AG10803 (cell line): ENCODE measurements around the gene PHEX.

ENCODE experiments used
- DNase-seq: peaks from one replicate; pipeline ENCODE4 v3.0.0; 2010; ENCODE audit warnings: low read depth
- H3K4me3 ChIP-seq: 2 replicates; pipeline ENCODE4 v1.5.1; 2011; ENCODE audit warnings: mild to moderate bottlenecking, low read length, control low read depth
- CTCF ChIP-seq: conservative IDR thresholded peaks from 2 replicates; pipeline ENCODE4 v1.5.1; 2011; ENCODE audit warnings: mild to moderate bottlenecking, low read length, control low read depth, inconsistent platforms

The PHEX gene

GRCh38 chrX:22116605-22117546, 84.8 kb downstream of the PHEX start:
- DNase-seq = no peak
- H3K4me3 ChIP-seq = no peak overlapping the region
- TF ChIP-seq CTCF = no peak

- no peak overlapping the region for H3K4me3 ChIP-seq
- DNase-seq = no peak
- no peak for TF ChIP-seq CTCF
Measured at GRCh38 chrX:22117633-22118032, 85.5 kb downstream of the PHEX start.

GRCh38 chrX:22118161-22118830, 86.2 kb downstream of the PHEX start:
- no peak for TF ChIP-seq CTCF
- DNase-seq = no peak
- H3K4me3 ChIP-seq = no peak overlapping the region

- DNase-seq = no peak
- no peak overlapping the region for H3K4me3 ChIP-seq
- no peak for TF ChIP-seq CTCF
Measured at GRCh38 chrX:22121161-22121560, 89.0 kb downstream of the PHEX start.

- H3K4me3 ChIP-seq = no peak overlapping the region
- TF ChIP-seq CTCF = no peak
- DNase-seq = peak; percentile 89
Measured at GRCh38 chrX:22122510-22122909, 90.4 kb downstream of the PHEX start.

GRCh38 chrX:22124098-22124497, 92.0 kb downstream of the PHEX start:
- no peak for DNase-seq
- no peak for TF ChIP-seq CTCF
- no peak overlapping the region for H3K4me3 ChIP-seq

GRCh38 chrX:22125481-22125880, 93.4 kb downstream of the PHEX start:
- no peak overlapping the region for H3K4me3 ChIP-seq
- no peak for DNase-seq
- TF ChIP-seq CTCF = no peak
